ENCODE results near the gene GOLGA6A.

The GOLGA6A gene

GRCh38 chr15:74043425-74044266 lies 38.7 kb downstream of the GOLGA6A start:
- H3K9me3 ChIP-seq (ENCODE audit: insufficient read depth, low read depth, low read length) = no peaks in the 10 kb centered on the region
- no peak overlapping the region for H3K4me3 ChIP-seq (ENCODE audit: low read length, poor library complexity, severe bottlenecking)
- H3K4me2 ChIP-seq (ENCODE audit: low read depth, low read length, poor library complexity, severe bottlenecking) = no peak overlapping the region
- H2AFZ ChIP-seq (ENCODE audit: low read length) = no peak overlapping the region
- no peaks in the 10 kb centered on the region for H3K79me2 ChIP-seq (ENCODE audit: insufficient read depth, low read length)
- no peaks in the 10 kb centered on the region for H3K9me2 ChIP-seq (replicated peaks; ENCODE audit: low read depth, low read length)
- no peak for TF ChIP-seq CTCF (conservative IDR thresholded peaks at IDR 0.05; ENCODE audit: low read length)
- no peaks in the 10 kb centered on the region for H3F3A ChIP-seq (ENCODE audit: low read depth)
- H3K27me3 ChIP-seq (ENCODE audit: insufficient read depth, low read length, poor library complexity, severe bottlenecking) = no peaks in the 10 kb centered on the region
- no peaks in the 10 kb centered on the region for H4K20me1 ChIP-seq (ENCODE audit: insufficient read depth, low read length, poor library complexity, severe bottlenecking)
- no peak overlapping the region for H3K9ac ChIP-seq (ENCODE audit: low read depth, low read length, poor library complexity, severe bottlenecking)
- no peaks in the 10 kb centered on the region; the same call in 1 of the 2 replicates for H3K36me3 ChIP-seq (ENCODE audit: insufficient read depth, low read length)
- H3K4me1 ChIP-seq (ENCODE audit: insufficient read depth, low read length, poor library complexity, severe bottlenecking) = peaks cover 12% of the 10 kb centered on the region

GRCh38 chr15:74042603-74043424 lies 39.5 kb downstream of the GOLGA6A start:
- Histone ChIP-seq H3K9ac (ENCODE audit: low read depth, low read length, poor library complexity, severe bottlenecking) (no peak overlapping the region), H3K9me3 (ENCODE audit: insufficient read depth, low read depth, low read length) (no peaks in the 10 kb centered on the region), H3K4me2 (ENCODE audit: low read depth, low read length, poor library complexity, severe bottlenecking) (no peak overlapping the region), H3K36me3 (ENCODE audit: insufficient read depth, low read length) (peaks cover 4% of the 10 kb centered on the region; the same call in 1 of the 2 replicates), H3F3A (ENCODE audit: low read depth) (no peaks in the 10 kb centered on the region), H3K4me1 (ENCODE audit: insufficient read depth, low read length, poor library complexity, severe bottlenecking) (peaks cover 5% of the 10 kb centered on the region), H3K27me3 (ENCODE audit: insufficient read depth, low read length, poor library complexity, severe bottlenecking) (no peaks in the 10 kb centered on the region), H4K20me1 (ENCODE audit: insufficient read depth, low read length, poor library complexity, severe bottlenecking) (no peaks in the 10 kb centered on the region), H3K4me3 (ENCODE audit: low read length, poor library complexity, severe bottlenecking) (no peak overlapping the region), H3K9me2 (replicated peaks; ENCODE audit: low read depth, low read length) (no peaks in the 10 kb centered on the region), H2AFZ (ENCODE audit: low read length) (no peak overlapping the region), H3K79me2 (ENCODE audit: insufficient read depth, low read length) (no peaks in the 10 kb centered on the region)
- no peak for TF ChIP-seq CTCF (conservative IDR thresholded peaks at IDR 0.05; ENCODE audit: low read length)
- no peak for TF ChIP-seq EZH2phosphoT487 (IDR thresholded peaks at IDR 0.05; ENCODE audit: borderline replicate concordance)

- Histone ChIP-seq H3K36me3 (ENCODE audit: insufficient read depth, low read length) (peaks cover 12% of the 10 kb centered on the region; the same call in 1 of the 2 replicates), H3K9me3 (ENCODE audit: insufficient read depth, low read depth, low read length) (no peaks in the 10 kb centered on the region), H2AFZ (ENCODE audit: low read length) (no peak overlapping the region), H3K9ac (ENCODE audit: low read depth, low read length, poor library complexity, severe bottlenecking) (no peak overlapping the region), H3K79me2 (ENCODE audit: insufficient read depth, low read length) (no peaks in the 10 kb centered on the region), H3K4me1 (ENCODE audit: insufficient read depth, low read length, poor library complexity, severe bottlenecking) (no peaks in the 10 kb centered on the region), H3K27me3 (ENCODE audit: insufficient read depth, low read length, poor library complexity, severe bottlenecking) (no peaks in the 10 kb centered on the region), H3K9me2 (replicated peaks; ENCODE audit: low read depth, low read length) (no peaks in the 10 kb centered on the region), H3K4me3 (ENCODE audit: low read length, poor library complexity, severe bottlenecking) (no peak overlapping the region), H4K20me1 (ENCODE audit: insufficient read depth, low read length, poor library complexity, severe bottlenecking) (no peaks in the 10 kb centered on the region), H3K4me2 (ENCODE audit: low read depth, low read length, poor library complexity, severe bottlenecking) (no peak overlapping the region), H3F3A (ENCODE audit: low read depth) (no peaks in the 10 kb centered on the region)
- TF ChIP-seq EZH2phosphoT487 (IDR thresholded peaks at IDR 0.05; ENCODE audit: borderline replicate concordance) (no peak), CTCF (conservative IDR thresholded peaks at IDR 0.05; ENCODE audit: low read length) (no peak)
These were observed 40.4 kb downstream of the GOLGA6A start for GRCh38 chr15:74041777-74042435.

All from Loucy (cell line).